ENCODE data around the gene AKR1B1.

AKR1B1 gene

GRCh38 chr7:134431815-134432214, 27.1 kb downstream of the AKR1B1 start:
- H3K9me3 ChIP-seq (ENCODE audit: insufficient read depth, low read length), result no peaks in the 10 kb centered on the region
- no peak for DNase-seq (ENCODE audit: low read depth, low spot score)
- no peaks in the 10 kb centered on the region for H3K27me3 ChIP-seq (ENCODE audit: insufficient read depth, insufficient read length)
- no peaks in the 10 kb centered on the region for H3K36me3 ChIP-seq (ENCODE audit: insufficient read depth, insufficient read length, low read length)
- no peaks in the 10 kb centered on the region for H3K4me1 ChIP-seq (ENCODE audit: insufficient read depth, insufficient read length)
- TF ChIP-seq SUZ12 (IDR thresholded peaks at IDR 0.05; ENCODE audit: extremely low read depth, insufficient read depth, insufficient read length) (no peak), ZNF274 (IDR thresholded peaks at IDR 0.05; ENCODE audit: low read depth, low read length) (no peak), YY1 (IDR thresholded peaks at IDR 0.05; ENCODE audit: insufficient read depth, insufficient read length) (no peak)
- no peak overlapping the region for H3K4me3 ChIP-seq (ENCODE audit: insufficient read length, low read depth)
- no peak overlapping the region for H3K9ac ChIP-seq (ENCODE audit: insufficient read length, low read depth)

GRCh38 chr7:134429481-134429880, 29.4 kb downstream of the AKR1B1 start:
- H3K4me3 ChIP-seq (ENCODE audit: insufficient read length, low read depth), result no peak overlapping the region
- no peaks in the 10 kb centered on the region for H3K9me3 ChIP-seq (ENCODE audit: insufficient read depth, low read length)
- no peak for DNase-seq (ENCODE audit: low read depth, low spot score)
- H3K4me1 ChIP-seq (ENCODE audit: insufficient read depth, insufficient read length), result no peaks in the 10 kb centered on the region
- no peaks in the 10 kb centered on the region for H3K27me3 ChIP-seq (ENCODE audit: insufficient read depth, insufficient read length)
- H3K9ac ChIP-seq (ENCODE audit: insufficient read length, low read depth), result no peak overlapping the region
- TF ChIP-seq SUZ12 (IDR thresholded peaks at IDR 0.05; ENCODE audit: extremely low read depth, insufficient read depth, insufficient read length), result no peak
- no peak for TF ChIP-seq YY1 (IDR thresholded peaks at IDR 0.05; ENCODE audit: insufficient read depth, insufficient read length)
- no peak for TF ChIP-seq ZNF274 (IDR thresholded peaks at IDR 0.05; ENCODE audit: low read depth, low read length)
- H3K36me3 ChIP-seq (ENCODE audit: insufficient read depth, insufficient read length, low read length), result no peaks in the 10 kb centered on the region

GRCh38 chr7:134428942-134429341, 30.0 kb downstream of the AKR1B1 start:
- H3K4me3 ChIP-seq (ENCODE audit: insufficient read length, low read depth), result no peak overlapping the region
- DNase-seq (ENCODE audit: low read depth, low spot score), result no peak
- no peaks in the 10 kb centered on the region for H3K9me3 ChIP-seq (ENCODE audit: insufficient read depth, low read length)
- H3K4me1 ChIP-seq (ENCODE audit: insufficient read depth, insufficient read length), result no peaks in the 10 kb centered on the region
- H3K36me3 ChIP-seq (ENCODE audit: insufficient read depth, insufficient read length, low read length), result no peaks in the 10 kb centered on the region
- no peak for TF ChIP-seq ZNF274 (IDR thresholded peaks at IDR 0.05; ENCODE audit: low read depth, low read length)
- TF ChIP-seq YY1 (IDR thresholded peaks at IDR 0.05; ENCODE audit: insufficient read depth, insufficient read length), result no peak
- no peak for TF ChIP-seq SUZ12 (IDR thresholded peaks at IDR 0.05; ENCODE audit: extremely low read depth, insufficient read depth, insufficient read length)
- H3K9ac ChIP-seq (ENCODE audit: insufficient read length, low read depth), result no peak overlapping the region
- no peaks in the 10 kb centered on the region for H3K27me3 ChIP-seq (ENCODE audit: insufficient read depth, insufficient read length)

GRCh38 chr7:134427896-134428295, 31.0 kb downstream of the AKR1B1 start:
- no peaks in the 10 kb centered on the region for H3K36me3 ChIP-seq (ENCODE audit: insufficient read depth, insufficient read length, low read length)
- H3K4me3 ChIP-seq (ENCODE audit: insufficient read length, low read depth), result no peak overlapping the region
- no peak for TF ChIP-seq YY1 (IDR thresholded peaks at IDR 0.05; ENCODE audit: insufficient read depth, insufficient read length)
- no peak for TF ChIP-seq SUZ12 (IDR thresholded peaks at IDR 0.05; ENCODE audit: extremely low read depth, insufficient read depth, insufficient read length)
- no peak for TF ChIP-seq ZNF274 (IDR thresholded peaks at IDR 0.05; ENCODE audit: low read depth, low read length)
- no peaks in the 10 kb centered on the region for H3K9me3 ChIP-seq (ENCODE audit: insufficient read depth, low read length)
- H3K4me1 ChIP-seq (ENCODE audit: insufficient read depth, insufficient read length), result no peaks in the 10 kb centered on the region
- H3K9ac ChIP-seq (ENCODE audit: insufficient read length, low read depth), result no peak overlapping the region
- DNase-seq (ENCODE audit: low read depth, low spot score), result no peak
- no peaks in the 10 kb centered on the region for H3K27me3 ChIP-seq (ENCODE audit: insufficient read depth, insufficient read length)

GRCh38 chr7:134425777-134426176, 33.1 kb downstream of the AKR1B1 start:
- Histone ChIP-seq H3K36me3 (ENCODE audit: insufficient read depth, insufficient read length, low read length) (no peaks in the 10 kb centered on the region), H3K27me3 (ENCODE audit: insufficient read depth, insufficient read length) (no peaks in the 10 kb centered on the region), H3K9me3 (ENCODE audit: insufficient read depth, low read length) (no peaks in the 10 kb centered on the region), H3K9ac (ENCODE audit: insufficient read length, low read depth) (no peak overlapping the region), H3K4me1 (ENCODE audit: insufficient read depth, insufficient read length) (no peaks in the 10 kb centered on the region), H3K4me3 (ENCODE audit: insufficient read length, low read depth) (no peak overlapping the region)
- no peak for DNase-seq (ENCODE audit: low read depth, low spot score)
- TF ChIP-seq SUZ12 (IDR thresholded peaks at IDR 0.05; ENCODE audit: extremely low read depth, insufficient read depth, insufficient read length) (no peak), ZNF274 (IDR thresholded peaks at IDR 0.05; ENCODE audit: low read depth, low read length) (no peak), YY1 (IDR thresholded peaks at IDR 0.05; ENCODE audit: insufficient read depth, insufficient read length) (no peak)

GRCh38 chr7:134422638-134423037, 36.3 kb downstream of the AKR1B1 start:
- H3K4me1 ChIP-seq (ENCODE audit: insufficient read depth, insufficient read length), result no peaks in the 10 kb centered on the region
- DNase-seq (ENCODE audit: low read depth, low spot score), result no peak
- H3K9ac ChIP-seq (ENCODE audit: insufficient read length, low read depth), result no peak overlapping the region
- TF ChIP-seq SUZ12 (IDR thresholded peaks at IDR 0.05; ENCODE audit: extremely low read depth, insufficient read depth, insufficient read length) (no peak), YY1 (IDR thresholded peaks at IDR 0.05; ENCODE audit: insufficient read depth, insufficient read length) (no peak), ZNF274 (IDR thresholded peaks at IDR 0.05; ENCODE audit: low read depth, low read length) (no peak)
- no peaks in the 10 kb centered on the region for H3K36me3 ChIP-seq (ENCODE audit: insufficient read depth, insufficient read length, low read length)
- no peak overlapping the region for H3K4me3 ChIP-seq (ENCODE audit: insufficient read length, low read depth)
- H3K9me3 ChIP-seq (ENCODE audit: insufficient read depth, low read length), result no peaks in the 10 kb centered on the region
- H3K27me3 ChIP-seq (ENCODE audit: insufficient read depth, insufficient read length), result no peaks in the 10 kb centered on the region

- TF ChIP-seq YY1 (IDR thresholded peaks at IDR 0.05; ENCODE audit: insufficient read depth, insufficient read length) (no peak), SUZ12 (IDR thresholded peaks at IDR 0.05; ENCODE audit: extremely low read depth, insufficient read depth, insufficient read length) (no peak), ZNF274 (IDR thresholded peaks at IDR 0.05; ENCODE audit: low read depth, low read length) (no peak)
- Histone ChIP-seq H3K9me3 (ENCODE audit: insufficient read depth, low read length) (no peaks in the 10 kb centered on the region), H3K36me3 (ENCODE audit: insufficient read depth, insufficient read length, low read length) (no peaks in the 10 kb centered on the region), H3K4me3 (ENCODE audit: insufficient read length, low read depth) (no peak overlapping the region), H3K27me3 (ENCODE audit: insufficient read depth, insufficient read length) (no peaks in the 10 kb centered on the region), H3K4me1 (ENCODE audit: insufficient read depth, insufficient read length) (no peaks in the 10 kb centered on the region), H3K9ac (ENCODE audit: insufficient read length, low read depth) (no peak overlapping the region)
- DNase-seq (ENCODE audit: low read depth, low spot score), result no peak
Observed at GRCh38 chr7:134422008-134422407, 36.9 kb downstream of the AKR1B1 start.
